Measurements from ENCODE around the gene RNF225. TPM values are rescaled to one million over a fixed set of nuclear protein-coding genes. Genes with fewer than 3 reads are reported as not detected.

Gene RNF225
- total RNA-seq, 4 donors from 2014 or later = 0.33 TPM; not detected in 3

GRCh38 chr19:58380662-58381459 is 14.6 kb upstream of the RNF225 start, which contains the start of gene ZNF837:
TSS of gene ZNF837 (minus strand) at chr19:58381030. CDS start at chr19:58369332, 11,698 bp downstream.
- DNase-seq = peak; percentile 99
- TF ChIP-seq CTCF (IDR thresholded peaks at IDR 0.05) (peak in 2 of 6 experiments; percentile 36 to 41), POLR2A (IDR thresholded peaks at IDR 0.05) (peak; percentile 80 to 90)
- H3K27ac ChIP-seq = peak within 1 kb of the TSS; percentile 88 to 96 (median 92)
- peaks cover 20 to 30% of the 10 kb centered on the region in 2 donors for H3K4me1 ChIP-seq
- WGBS, 2 donors = 0% methylated on average over 16 to 32 of the region's 83 CpGs
- no peaks in the 10 kb centered on the region for H3K9me3 ChIP-seq
- intact Hi-C loops (cut with DNase I) = loop anchor here (10.0 kb wide), 1 partner anchor 56 kb away; the partner anchor contains the start of gene ZSCAN22
- no peaks in the 10 kb centered on the region for H3K36me3 ChIP-seq
- H3K4me3 ChIP-seq (replicated peaks in 1 of 3) = peak within 1 kb of the TSS; percentile 47 to 74 (median 70)
- H3K27me3 ChIP-seq = no peaks in the 10 kb centered on the region

GRCh38 chr19:58381460-58382212 is 13.8 kb upstream of the RNF225 start:
- intact Hi-C loops (cut with DNase I) = loop anchor here (10.0 kb wide), 1 partner anchor 57 kb away; the partner anchor contains the start of gene ZSCAN22

GRCh38 chr19:58382997-58383603 is 12.4 kb upstream of the RNF225 start:
- intact Hi-C loops (cut with DNase I) = loop anchor here (10.0 kb wide), 1 partner anchor 58 kb away; the partner anchor contains the start of gene ZSCAN22
- 90 to 97% methylated on average over 5 of the region's 6 CpGs for WGBS, 2 donors
- no peak for TF ChIP-seq CTCF (IDR thresholded peaks at IDR 0.05)
- TF ChIP-seq POLR2A (IDR thresholded peaks at IDR 0.05) = no peak
- Histone ChIP-seq H3K27me3 (no peaks in the 10 kb centered on the region), H3K4me3 (replicated peaks in 1 of 3) (no peak overlapping the region), H3K9me3 (no peaks in the 10 kb centered on the region), H3K27ac (no peak overlapping the region), H3K4me1 (peaks cover 29 to 41% of the 10 kb centered on the region in 2 donors), H3K36me3 (no peaks in the 10 kb centered on the region)
- no peak for DNase-seq

More at GRCh38 chr19:58381460-58382212, 13.8 kb upstream of the RNF225 start:
- TF ChIP-seq CTCF (IDR thresholded peaks at IDR 0.05) = no peak
- no peak for TF ChIP-seq POLR2A (IDR thresholded peaks at IDR 0.05)
- Histone ChIP-seq H3K9me3 (no peaks in the 10 kb centered on the region), H3K27me3 (no peaks in the 10 kb centered on the region), H3K36me3 (no peaks in the 10 kb centered on the region), H3K4me1 (peaks cover 22 to 34% of the 10 kb centered on the region in 2 donors), H3K27ac (peak overlapping the region; percentile 26 to 72 (median 54)), H3K4me3 (replicated peaks in 1 of 3) (peak overlapping the region in 2 of 3 donors; percentile 47 to 70)
- DNase-seq = no peak
- 31 to 32% methylated on average over 26 of the region's 26 CpGs for WGBS, 2 donors

GRCh38 chr19:58385313-58385890 is 10.1 kb upstream of the RNF225 start:
- DNase-seq = no peak
- Histone ChIP-seq H3K27me3 (no peaks in the 10 kb centered on the region), H3K27ac (peak overlapping the region in 2 of 3 donors; percentile 89 to 93), H3K4me3 (replicated peaks in 1 of 3) (peak overlapping the region in 2 of 3 donors; percentile 54 to 82), H3K9me3 (no peaks in the 10 kb centered on the region), H3K36me3 (peaks cover 0 to 4% of the 10 kb centered on the region in 2 donors), H3K4me1 (peaks cover 21 to 31% of the 10 kb centered on the region in 2 donors)
- intact Hi-C loops (cut with DNase I) = loop anchor here (10.0 kb wide), 1 partner anchor 61 kb away; the partner anchor contains the start of gene ZSCAN22
- TF ChIP-seq CTCF (IDR thresholded peaks at IDR 0.05) (no peak), POLR2A (IDR thresholded peaks at IDR 0.05) (no peak)
- 92 to 100% methylated on average over 2 to 4 of the region's 9 CpGs for WGBS, 2 donors

Data from thyroid gland (tissue), 4 donors.